HUES48 (cell line): ENCODE data around the gene HEG1.

Experiments
- H3K27ac ChIP-seq: one replicate; pipeline ENCODE4 v1.7.0; 2013; ENCODE audit warnings: low read depth, low read length, inconsistent platforms
- H3K27me3 ChIP-seq: 2 replicates; pipeline ENCODE4 v1.6.1; 2013; ENCODE audit warnings: mild to moderate bottlenecking, low read length; ENCODE audit not compliant: control insufficient read depth, insufficient read depth
- H3K36me3 ChIP-seq: 2 replicates; pipeline ENCODE4 v1.6.1; 2013; ENCODE audit warnings: low read length; ENCODE audit not compliant: control insufficient read depth, insufficient read depth
- H3K4me1 ChIP-seq: 2 replicates; pipeline ENCODE4 v1.6.1; 2013; ENCODE audit warnings: mild to moderate bottlenecking, low read length; ENCODE audit not compliant: control insufficient read depth, insufficient read depth
- H3K4me3 ChIP-seq: 2 replicates; pipeline ENCODE4 v1.5.1; 2013; ENCODE audit warnings: mild to moderate bottlenecking, low read depth, low read length
- H3K9ac ChIP-seq: 2 replicates; pipeline ENCODE4 v1.6.1; 2013; ENCODE audit warnings: mild to moderate bottlenecking, low read depth, low read length, moderate library complexity
- H3K9me3 ChIP-seq: 2 replicates; pipeline ENCODE4 v1.6.1; 2013; ENCODE audit warnings: low read length; ENCODE audit not compliant: control insufficient read depth, insufficient read depth

HEG1 gene

DNA sequence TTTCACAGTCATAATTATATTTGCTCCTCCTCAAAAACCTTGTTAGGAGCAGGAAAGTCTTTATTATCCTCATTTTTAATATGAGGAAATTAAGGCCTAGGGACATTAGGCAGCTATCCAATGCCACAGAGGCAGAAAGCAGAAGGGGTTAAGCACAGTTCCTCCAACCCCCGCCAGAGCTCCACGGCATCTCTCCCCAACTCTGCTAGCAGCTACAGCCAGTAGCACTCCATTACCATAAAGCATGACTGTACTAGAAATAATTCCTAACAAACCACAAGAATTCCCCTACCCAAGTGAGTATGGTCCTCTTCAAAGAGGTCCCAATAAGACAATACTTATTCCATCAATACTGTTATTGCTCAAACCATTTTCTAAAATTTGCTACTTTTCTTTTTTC is 9.8 kb downstream of the HEG1 start:
- Histone ChIP-seq H3K27ac (no peak overlapping the region), H3K9ac (no peak overlapping the region), H3K27me3 (no peaks in the 10 kb centered on the region), H3K4me3 (no peak overlapping the region), H3K9me3 (no peaks in the 10 kb centered on the region), H3K4me1 (peaks cover 15% of the 10 kb centered on the region), H3K36me3 (no peaks in the 10 kb centered on the region)

DNA sequence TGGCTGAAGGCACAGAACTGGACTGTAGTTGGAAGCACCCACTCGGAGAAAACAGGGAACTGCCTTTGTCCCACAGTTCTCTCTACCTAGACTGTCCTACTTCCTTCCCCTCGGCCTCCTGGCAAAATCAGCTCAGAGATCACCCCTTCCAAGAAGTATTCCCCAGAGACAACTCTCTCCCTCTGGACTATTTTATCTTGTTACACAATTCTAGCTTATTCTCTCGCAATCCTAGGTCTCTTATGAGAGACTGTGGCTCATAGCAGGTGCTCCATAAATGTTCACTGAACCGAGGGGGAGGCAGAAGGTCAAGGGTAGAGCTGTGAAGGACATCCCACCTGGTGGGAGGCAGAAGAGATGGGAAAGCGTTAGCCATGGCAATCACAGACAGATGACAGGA is 10.6 kb downstream of the HEG1 start:
- no peak overlapping the region for H3K4me3 ChIP-seq
- no peaks in the 10 kb centered on the region for H3K27me3 ChIP-seq
- peaks cover 10% of the 10 kb centered on the region for H3K4me1 ChIP-seq
- no peak overlapping the region for H3K27ac ChIP-seq
- H3K9ac ChIP-seq, result no peak overlapping the region
- H3K36me3 ChIP-seq, result no peaks in the 10 kb centered on the region
- no peaks in the 10 kb centered on the region for H3K9me3 ChIP-seq

DNA sequence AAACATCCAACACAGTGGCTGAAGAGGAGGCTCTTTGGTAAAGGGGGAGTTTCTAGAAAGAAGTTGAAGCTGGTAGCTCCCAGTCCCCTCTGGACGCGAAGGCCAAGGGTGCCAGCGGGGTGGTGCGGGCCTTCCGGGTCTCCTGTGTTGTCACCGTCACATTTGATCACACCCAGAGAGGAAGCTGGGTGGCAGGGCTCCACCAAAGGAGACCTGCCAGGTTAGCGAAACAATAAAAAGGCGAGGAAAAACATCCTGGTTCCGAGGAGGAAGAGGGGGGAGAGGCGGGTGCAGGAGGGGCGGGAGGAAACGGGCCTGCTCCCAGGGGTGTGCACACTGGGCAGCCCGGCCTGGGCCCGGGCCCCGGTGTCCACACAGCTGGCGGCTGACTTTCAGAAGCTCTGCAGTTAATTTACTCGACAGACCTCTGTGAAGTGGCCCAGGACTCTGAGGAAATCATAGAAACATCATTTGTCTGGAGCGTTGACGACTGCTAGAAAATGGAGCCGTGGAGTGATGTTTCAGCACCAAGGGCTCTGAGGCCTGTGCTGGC is 12.1 kb downstream of the HEG1 start:
- H3K36me3 ChIP-seq, result no peaks in the 10 kb centered on the region
- H3K27me3 ChIP-seq, result no peaks in the 10 kb centered on the region
- no peaks in the 10 kb centered on the region for H3K9me3 ChIP-seq
- no peak overlapping the region for H3K4me3 ChIP-seq
- no peak overlapping the region for H3K27ac ChIP-seq
- H3K4me1 ChIP-seq, result peaks cover 25% of the 10 kb centered on the region
- no peak overlapping the region for H3K9ac ChIP-seq

DNA sequence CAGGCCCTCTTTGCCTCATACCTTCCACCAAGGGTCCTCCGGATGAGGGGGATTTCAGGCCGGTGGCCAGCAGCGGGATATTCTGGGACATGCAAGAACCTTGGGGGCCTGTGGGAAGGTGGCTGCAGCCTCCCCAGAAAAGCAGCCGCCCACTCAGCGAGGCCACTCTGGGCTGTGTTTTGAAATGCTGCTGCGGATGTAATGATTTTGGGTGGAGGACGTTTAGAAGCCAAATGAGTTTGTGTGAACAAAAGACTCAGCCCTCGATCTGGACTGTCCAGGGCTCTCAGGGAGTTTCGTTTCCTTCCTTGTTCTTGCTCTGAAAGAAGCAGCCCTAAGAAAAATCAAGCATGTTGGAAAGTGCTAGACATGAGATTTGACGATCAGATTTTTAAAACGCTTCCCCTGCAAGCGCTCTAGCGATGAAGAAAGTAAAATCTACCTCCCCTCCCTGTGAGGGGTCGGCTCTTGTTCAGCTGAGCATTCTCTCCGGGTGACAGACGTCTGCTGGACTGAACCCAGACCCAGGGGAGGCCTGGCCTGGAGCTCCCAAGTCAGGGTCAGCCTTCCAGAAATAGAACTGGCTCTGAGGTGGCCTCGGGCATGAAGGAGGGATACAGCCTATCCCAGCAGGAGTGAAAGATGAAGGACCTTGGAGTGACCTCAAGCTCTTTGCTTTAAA is 12.9 kb downstream of the HEG1 start:
- Histone ChIP-seq H3K9me3 (no peaks in the 10 kb centered on the region), H3K4me1 (peaks cover 28% of the 10 kb centered on the region), H3K27ac (no peak overlapping the region), H3K4me3 (no peak overlapping the region), H3K36me3 (no peaks in the 10 kb centered on the region), H3K9ac (no peak overlapping the region), H3K27me3 (no peaks in the 10 kb centered on the region)

DNA sequence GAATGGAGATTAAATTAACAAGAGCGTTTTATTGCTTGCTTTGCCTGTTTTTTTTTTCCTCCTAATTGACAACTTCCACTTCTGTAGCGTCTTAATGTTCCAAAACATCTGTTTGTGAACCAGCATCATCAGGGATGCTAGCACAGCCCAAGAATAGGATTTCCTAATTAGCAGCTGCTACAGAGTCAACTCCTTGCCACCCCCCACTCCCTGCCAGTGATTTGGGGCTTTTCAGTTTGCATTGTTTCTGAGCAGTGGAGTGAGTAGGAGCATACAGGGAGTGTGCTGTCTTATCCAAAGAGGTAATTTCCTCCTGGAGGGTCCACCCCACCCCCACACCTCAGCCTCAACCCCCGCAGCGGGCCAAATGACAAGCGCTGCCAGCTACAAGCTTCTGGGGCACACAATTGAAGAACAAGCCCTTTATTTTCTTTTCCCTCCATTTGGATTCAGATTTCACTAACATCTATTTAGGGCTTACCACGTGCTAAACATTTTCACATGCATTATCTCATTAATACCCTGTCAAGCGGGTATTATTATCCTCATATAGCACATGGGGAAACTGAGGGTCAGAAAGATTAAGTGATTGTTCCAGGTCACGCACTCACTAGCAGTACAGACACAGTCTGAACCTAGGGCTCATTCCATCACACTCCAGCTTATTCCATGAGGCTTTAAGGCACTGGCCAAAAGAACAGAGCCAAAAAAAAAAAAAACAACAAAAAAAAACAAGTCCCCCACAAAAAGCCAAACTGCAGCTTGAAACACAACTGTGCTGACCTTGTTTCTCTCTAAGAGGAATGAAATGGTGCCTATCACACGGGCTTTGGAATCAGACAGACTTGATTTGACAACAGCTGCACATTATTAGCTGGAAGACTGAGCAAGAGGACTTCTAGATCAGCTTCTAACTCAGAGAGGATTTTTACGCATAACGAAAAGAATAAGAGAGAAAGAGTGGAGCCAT is 16.4 kb downstream of the HEG1 start:
- Histone ChIP-seq H3K9me3 (no peaks in the 10 kb centered on the region), H3K9ac (no peak overlapping the region), H3K27me3 (no peaks in the 10 kb centered on the region), H3K4me3 (no peak overlapping the region), H3K4me1 (peaks cover 28% of the 10 kb centered on the region), H3K27ac (peak overlapping the region; percentile 5), H3K36me3 (no peaks in the 10 kb centered on the region)

DNA sequence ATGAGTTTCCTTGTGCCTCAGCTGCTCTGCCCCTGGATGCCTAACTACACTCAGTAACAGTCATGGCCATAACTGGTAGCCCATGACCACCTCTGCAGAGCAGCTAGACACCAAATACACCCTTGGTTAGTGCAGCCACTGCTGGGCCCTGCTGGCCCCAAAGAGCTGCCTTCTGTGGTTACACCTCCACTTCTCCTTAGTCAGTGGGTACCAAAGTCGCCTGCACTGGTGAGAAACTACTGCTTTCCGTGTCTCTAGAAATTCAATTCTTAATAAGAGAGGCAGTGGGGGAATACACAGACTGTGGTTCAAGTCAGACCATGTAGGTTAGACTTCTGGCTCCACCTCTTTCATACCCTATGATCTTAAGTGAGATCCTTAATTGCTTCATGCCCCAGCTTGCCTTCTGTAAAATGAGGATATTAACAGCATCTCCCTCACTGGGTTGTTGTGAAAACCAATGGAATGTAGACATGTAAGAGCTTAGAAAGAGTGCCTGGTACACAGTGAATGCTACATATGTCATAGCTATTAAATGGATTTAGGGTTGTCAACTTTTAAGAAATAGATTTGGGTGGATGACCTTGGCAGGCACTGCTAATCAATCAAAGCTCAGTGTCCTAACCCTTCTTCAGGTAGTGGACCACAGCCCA is 18.2 kb downstream of the HEG1 start:
- Histone ChIP-seq H3K9me3 (no peaks in the 10 kb centered on the region), H3K9ac (no peak overlapping the region), H3K4me3 (no peak overlapping the region), H3K36me3 (no peaks in the 10 kb centered on the region), H3K27me3 (no peaks in the 10 kb centered on the region), H3K4me1 (peaks cover 22% of the 10 kb centered on the region), H3K27ac (no peak overlapping the region)

DNA sequence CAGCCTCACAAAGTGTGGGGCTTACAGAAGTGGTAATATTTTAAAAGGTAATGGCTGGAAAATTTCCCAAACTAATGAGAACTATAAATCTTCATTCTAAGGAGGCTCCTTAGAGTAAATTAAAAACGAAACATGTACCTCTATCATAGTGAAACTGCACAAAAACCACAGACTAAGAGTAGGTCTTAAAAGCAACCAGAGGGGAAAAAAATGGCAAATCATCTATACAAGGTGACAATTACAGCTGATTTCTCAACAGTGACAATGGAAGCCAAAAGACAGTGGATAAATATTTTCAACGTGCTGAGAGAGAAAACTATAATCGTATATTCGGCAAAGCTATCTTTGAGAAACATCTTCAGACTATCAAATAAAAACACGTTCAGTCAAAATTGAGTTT is 20.6 kb downstream of the HEG1 start:
- H3K27me3 ChIP-seq, result no peaks in the 10 kb centered on the region
- H3K4me3 ChIP-seq, result no peak overlapping the region
- no peaks in the 10 kb centered on the region for H3K36me3 ChIP-seq
- no peak overlapping the region for H3K27ac ChIP-seq
- H3K9me3 ChIP-seq, result no peaks in the 10 kb centered on the region
- peaks cover 22% of the 10 kb centered on the region for H3K4me1 ChIP-seq
- no peak overlapping the region for H3K9ac ChIP-seq

DNA sequence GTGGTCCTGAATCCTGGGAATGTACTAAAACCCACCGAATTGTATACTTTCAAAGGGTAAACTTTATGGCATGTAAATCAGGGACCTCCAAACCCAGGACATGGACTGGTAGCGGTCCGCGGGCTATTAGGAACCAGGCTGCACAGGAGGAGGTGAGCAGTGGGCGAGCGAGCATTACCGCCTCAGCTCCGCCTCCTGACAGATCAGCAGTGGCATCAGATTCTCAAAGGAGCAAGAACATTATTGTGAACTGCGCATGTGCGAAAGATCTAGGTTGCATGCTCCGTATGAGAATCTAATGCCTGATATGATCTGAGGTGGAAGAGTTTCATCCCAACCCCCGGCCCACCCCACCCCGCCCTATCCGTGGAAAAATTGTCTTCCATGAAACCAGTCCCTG is 22.2 kb downstream of the HEG1 start:
- Histone ChIP-seq H3K36me3 (peaks cover 7% of the 10 kb centered on the region; the same call in 1 of the 2 replicates), H3K9ac (no peak overlapping the region), H3K9me3 (no peaks in the 10 kb centered on the region), H3K4me1 (peaks cover 6% of the 10 kb centered on the region; the same call in 1 of the 2 replicates), H3K27ac (no peak overlapping the region), H3K4me3 (no peak overlapping the region), H3K27me3 (no peaks in the 10 kb centered on the region)

DNA sequence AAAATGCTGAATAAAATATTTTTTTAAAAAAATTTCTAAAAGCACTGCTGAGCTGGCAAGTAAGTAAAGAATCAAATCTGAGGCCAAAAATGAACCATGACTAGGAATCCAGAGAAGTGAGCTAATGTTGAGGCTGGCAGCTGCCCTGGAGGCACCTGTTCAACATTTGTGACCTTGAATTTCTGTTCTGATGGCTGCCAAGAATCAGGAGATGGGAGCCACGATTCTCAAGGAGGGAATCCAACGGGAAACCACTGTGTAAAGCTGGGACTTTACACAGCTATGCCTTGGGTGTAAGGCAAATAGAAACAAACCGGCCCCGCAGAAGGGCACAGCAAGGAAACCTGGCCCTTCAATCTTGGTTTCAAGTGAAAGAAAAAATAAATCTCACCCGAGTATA is 22.7 kb downstream of the HEG1 start:
- peaks cover 12% of the 10 kb centered on the region; the same call in 1 of the 2 replicates for H3K36me3 ChIP-seq
- H3K4me1 ChIP-seq, result 0 out of 2 replicates have a peak, but pooled peaks cover 3% of the 10 kb centered on the region
- no peaks in the 10 kb centered on the region for H3K27me3 ChIP-seq
- no peak overlapping the region for H3K4me3 ChIP-seq
- H3K27ac ChIP-seq, result no peak overlapping the region
- H3K9ac ChIP-seq, result no peak overlapping the region
- H3K9me3 ChIP-seq, result no peaks in the 10 kb centered on the region

DNA sequence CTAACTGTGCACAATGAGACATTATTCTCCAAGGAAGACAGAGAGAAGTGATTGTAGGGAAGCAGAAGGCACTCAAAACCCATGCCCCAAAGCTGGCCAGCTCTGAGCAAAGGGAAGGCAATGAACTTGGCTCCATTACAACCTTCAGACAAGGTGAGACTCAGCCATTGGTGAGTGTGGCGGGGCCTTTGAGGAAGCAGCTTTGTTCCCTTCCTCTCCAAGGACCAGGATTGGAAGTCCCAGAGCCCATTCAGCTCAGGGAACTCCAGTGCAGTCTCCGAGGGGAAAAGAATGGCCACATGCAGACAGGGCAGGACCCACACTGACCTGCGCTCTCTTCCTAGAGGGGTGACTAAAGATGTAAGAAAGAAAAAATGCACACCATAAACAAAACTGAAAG is 23.1 kb downstream of the HEG1 start:
- 0 out of 2 replicates have a peak, but pooled peaks cover 3% of the 10 kb centered on the region for H3K4me1 ChIP-seq
- H3K27me3 ChIP-seq, result no peaks in the 10 kb centered on the region
- no peaks in the 10 kb centered on the region for H3K9me3 ChIP-seq
- peaks cover 16% of the 10 kb centered on the region for H3K36me3 ChIP-seq
- H3K9ac ChIP-seq, result no peak overlapping the region
- H3K4me3 ChIP-seq, result no peak overlapping the region
- no peak overlapping the region for H3K27ac ChIP-seq
